K562 (cell line): ENCODE results near the gene SMIM21. TPM values are rescaled to one million over a fixed set of nuclear protein-coding genes. Genes with fewer than 3 reads are reported as not detected.

Experiments used
- CBX2 ChIP-seq: fragments of 200-600 bp; sonication (generic); IDR thresholded peaks from one replicate; pipeline ENCODE4 v1.6.1; 2012; ENCODE audit warnings: mild to moderate bottlenecking, low read length, inconsistent platforms; ENCODE audit not compliant: insufficient read depth, poor library complexity, severe bottlenecking
- CHD1 ChIP-seq: fragments of 200-600 bp; sonication (generic); IDR thresholded peaks from one replicate; pipeline ENCODE4 v1.6.1; 2012; ENCODE audit warnings: mild to moderate bottlenecking, moderate library complexity, low read length, inconsistent platforms
- MGA ChIP-seq: fragments of 450-650 bp; IDR thresholded peaks from 2 replicates; pipeline ENCODE4 v1.6.1; 2016; ENCODE audit warnings: mild to moderate bottlenecking, moderate library complexity
- NR4A1 ChIP-seq, 2 experiments: fragments of 250-450 bp in 1 of 2; fragments of 450-650 bp in 1 of 2; sonication (Bioruptor Pico) in 1 of 2; IDR thresholded peaks; 2 replicates each; pipeline versions ENCODE4 v1.4.0 to v1.6.1; 2016 to 2020; ENCODE audit warnings: mild to moderate bottlenecking in 2 of 2, missing compliant biosample characterization in 1 of 2, missing genetic modification characterization in 1 of 2, moderate library complexity in 1 of 2
- SIN3B ChIP-seq: fragments of 450-650 bp; IDR thresholded peaks from 2 replicates; pipeline ENCODE4 v1.6.1; 2017; ENCODE audit warnings: low read depth, mild to moderate bottlenecking, moderate library complexity
- ZNF184 ChIP-seq: sonication (generic); formaldehyde crosslinking; IDR thresholded peaks from 2 replicates; pipeline ENCODE4 v1.5.0; 2020; ENCODE audit warnings: missing genetic modification reagents
- ZNF3 ChIP-seq: fragments of 250-450 bp; sonication (Bioruptor Pico); IDR thresholded peaks from 2 replicates; pipeline ENCODE4 v1.5.0; 2021; ENCODE audit warnings: mild to moderate bottlenecking, moderate library complexity
- ZNF354B ChIP-seq: fragments of 250-450 bp; sonication (Bioruptor Pico); IDR thresholded peaks from 2 replicates; pipeline ENCODE4 v1.4.0; 2020
- polyA plus RNA-seq, 8 experiments: library from polyadenylated mRNA; depleted of rRNA in 4 of 8; stranded (reverse) in 5 of 8; unstranded in 3 of 8; fragments of >200 nt; fragmentation: Nextera tagmentation in 2 of 8; fragmentation: Illumina TruSeq in 1 of 8; extraction: Ambion mirVana in 2 of 8; extraction: Trizol in 1 of 8; gene quantifications; 2 replicates each; pipeline versions ENCODE4 v1.2.1 to v1.2.3, GENCODE V29; 2011 to 2014; ENCODE audit warnings: inconsistent platforms in 1 of 8, missing spikeins in 1 of 8
- total RNA-seq, 7 experiments: library from RNA; depleted of rRNA in 6 of 7; stranded (reverse); fragments of >200 nt in 6 of 7; fragmentation: Illumina TruSeq in 2 of 7; extraction: Trizol in 2 of 7; gene quantifications; 2 replicates each; pipeline versions ENCODE4 v1.2.1 to v1.2.3, GENCODE V29; 2011 to 2021; ENCODE audit warnings: low replicate concordance in 1 of 7

Gene SMIM21
- total and polyA plus RNA-seq, 9 of the 15 experiments (the other 6 are each of a cell fraction or from before 2014, with no cell fraction given): not detected

DNA sequence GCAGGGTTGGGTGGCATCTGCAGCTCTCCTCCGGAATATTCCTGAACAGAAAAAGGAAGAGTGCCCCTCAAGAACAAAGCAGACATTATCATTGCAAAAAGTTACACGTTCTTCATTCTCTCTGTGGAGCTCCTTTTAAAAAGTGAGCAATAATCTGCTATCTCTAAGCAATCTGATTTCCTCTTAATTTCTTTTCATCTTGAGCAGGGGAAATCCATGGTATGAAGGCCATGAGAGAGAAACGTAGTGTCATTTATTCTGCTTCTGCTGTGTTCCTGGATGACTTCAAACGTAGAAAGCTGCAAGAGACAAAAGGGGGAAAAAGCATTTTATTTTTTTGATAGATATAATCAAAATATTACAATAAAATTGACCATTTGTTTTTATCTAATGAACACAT is 16.9 kb downstream of the SMIM21 start (continued):
- no peak for TF ChIP-seq MGA
- no peak for TF ChIP-seq ZNF354B (CRISPR knock-in tag)
- TF ChIP-seq CBX2: no peak
- no peak for TF ChIP-seq ZNF184 (CRISPR knock-in tag)
- no peak for TF ChIP-seq SIN3B
- no peak for TF ChIP-seq CHD1
- no peak for TF ChIP-seq ZNF3 (CRISPR knock-in tag)
- TF ChIP-seq NR4A1 (CRISPR knock-in tag; IDR thresholded peaks at IDR 0.05): no peak
- no peak for TF ChIP-seq NR4A1 (tag; IDR thresholded peaks at IDR 0.05)
